ENCODE measurements around the gene HCN2. TPM values are rescaled to one million over a fixed set of nuclear protein-coding genes. Genes with fewer than 3 reads are reported as not detected.
A peak's percentile ranks its signal among the peaks of the same experiment; 100 is the strongest.

HCN2 gene
- total RNA-seq, 1 donor from 2014 or later = 5.5 TPM

DNA sequence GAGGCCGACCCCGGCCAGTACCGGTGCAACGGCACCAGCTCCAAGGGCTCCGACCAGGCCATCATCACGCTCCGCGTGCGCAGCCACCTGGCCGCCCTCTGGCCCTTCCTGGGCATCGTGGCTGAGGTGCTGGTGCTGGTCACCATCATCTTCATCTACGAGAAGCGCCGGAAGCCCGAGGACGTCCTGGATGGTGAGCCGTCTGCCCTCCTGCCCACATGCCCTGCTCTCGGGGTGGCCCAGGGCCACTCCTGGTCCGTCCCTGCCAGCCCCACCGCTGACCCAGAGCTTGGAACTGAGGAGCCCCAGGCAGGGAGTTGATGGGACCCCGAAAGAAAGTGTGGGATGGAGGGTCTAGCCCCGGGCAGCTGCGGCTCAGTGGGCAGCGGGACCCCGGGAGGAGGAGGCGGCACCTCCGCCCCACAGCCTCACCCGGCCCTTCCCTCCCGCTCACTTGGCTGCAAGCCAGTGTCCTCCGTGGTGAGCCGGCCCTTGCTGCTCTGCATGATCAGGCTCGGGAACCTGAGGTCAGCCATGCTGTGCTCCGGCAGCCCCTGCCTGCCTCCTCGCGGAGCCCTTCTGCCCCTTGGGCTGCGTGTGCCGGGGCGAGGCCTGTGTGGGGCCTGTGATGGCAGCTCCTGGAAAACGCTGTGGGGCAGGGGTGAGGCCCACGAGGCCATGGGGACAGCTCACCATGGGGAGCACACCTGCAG, 8.1 kb upstream of the HCN2 start:
- Histone ChIP-seq H4K20me1 (ENCODE audit: insufficient read depth, low read length) (peaks cover 88% of the 10 kb centered on the region), H3K9me3 (ENCODE audit: insufficient read depth, low read depth, low read length) (no peaks in the 10 kb centered on the region), H3K27me3 (ENCODE audit: insufficient read depth, low read length) (no peaks in the 10 kb centered on the region), H3K4me3 (ENCODE audit: insufficient read depth, low read depth, low read length) (no peak overlapping the region), H3K4me2 (ENCODE audit: low read length) (no peak overlapping the region), H3K79me2 (ENCODE audit: insufficient read depth, low read length) (peaks cover 50% of the 10 kb centered on the region), H3K4me1 (ENCODE audit: insufficient read depth, low read length) (peaks cover 23% of the 10 kb centered on the region), H2AFZ (ENCODE audit: low read depth, low read length) (no peak overlapping the region), H3K27ac (ENCODE audit: low read depth, low read length) (no peak overlapping the region), H3K36me3 (ENCODE audit: insufficient read depth, low read length) (peaks cover 5% of the 10 kb centered on the region), H3K9ac (ENCODE audit: low read length) (no peak overlapping the region)
- Mint-ChIP-seq H3K27me3 (ENCODE audit: low read depth, unreplicated experiment) (no peaks in the 10 kb centered on the region), H3K4me3 (ENCODE audit: unreplicated experiment) (no peak overlapping the region), H3K36me3 (ENCODE audit: low read depth, unreplicated experiment) (peaks cover 8% of the 10 kb centered on the region), H3K27ac (ENCODE audit: unreplicated experiment) (no peak overlapping the region), H3K4me1 (ENCODE audit: low read depth, unreplicated experiment) (peaks cover 22% of the 10 kb centered on the region), H3K9me3 (ENCODE audit: unreplicated experiment) (no peaks in the 10 kb centered on the region)
- TF ChIP-seq EZH2 (IDR thresholded peaks at IDR 0.05; ENCODE audit: insufficient read depth, low read length) = no peak
- TF ChIP-seq, protein P1, sequence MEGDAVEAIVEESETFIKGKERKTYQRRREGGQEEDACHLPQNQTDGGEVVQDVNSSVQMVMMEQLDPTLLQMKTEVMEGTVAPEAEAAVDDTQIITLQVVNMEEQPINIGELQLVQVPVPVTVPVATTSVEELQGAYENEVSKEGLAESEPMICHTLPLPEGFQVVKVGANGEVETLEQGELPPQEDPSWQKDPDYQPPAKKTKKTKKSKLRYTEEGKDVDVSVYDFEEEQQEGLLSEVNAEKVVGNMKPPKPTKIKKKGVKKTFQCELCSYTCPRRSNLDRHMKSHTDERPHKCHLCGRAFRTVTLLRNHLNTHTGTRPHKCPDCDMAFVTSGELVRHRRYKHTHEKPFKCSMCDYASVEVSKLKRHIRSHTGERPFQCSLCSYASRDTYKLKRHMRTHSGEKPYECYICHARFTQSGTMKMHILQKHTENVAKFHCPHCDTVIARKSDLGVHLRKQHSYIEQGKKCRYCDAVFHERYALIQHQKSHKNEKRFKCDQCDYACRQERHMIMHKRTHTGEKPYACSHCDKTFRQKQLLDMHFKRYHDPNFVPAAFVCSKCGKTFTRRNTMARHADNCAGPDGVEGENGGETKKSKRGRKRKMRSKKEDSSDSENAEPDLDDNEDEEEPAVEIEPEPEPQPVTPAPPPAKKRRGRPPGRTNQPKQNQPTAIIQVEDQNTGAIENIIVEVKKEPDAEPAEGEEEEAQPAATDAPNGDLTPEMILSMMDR (IDR thresholded peaks at IDR 0.05; ENCODE audit: insufficient read depth, low read depth, low read length) = no peak
- DNase-seq (ENCODE audit: low read depth) (no peak), FAIRE-seq (no peak)

DNA sequence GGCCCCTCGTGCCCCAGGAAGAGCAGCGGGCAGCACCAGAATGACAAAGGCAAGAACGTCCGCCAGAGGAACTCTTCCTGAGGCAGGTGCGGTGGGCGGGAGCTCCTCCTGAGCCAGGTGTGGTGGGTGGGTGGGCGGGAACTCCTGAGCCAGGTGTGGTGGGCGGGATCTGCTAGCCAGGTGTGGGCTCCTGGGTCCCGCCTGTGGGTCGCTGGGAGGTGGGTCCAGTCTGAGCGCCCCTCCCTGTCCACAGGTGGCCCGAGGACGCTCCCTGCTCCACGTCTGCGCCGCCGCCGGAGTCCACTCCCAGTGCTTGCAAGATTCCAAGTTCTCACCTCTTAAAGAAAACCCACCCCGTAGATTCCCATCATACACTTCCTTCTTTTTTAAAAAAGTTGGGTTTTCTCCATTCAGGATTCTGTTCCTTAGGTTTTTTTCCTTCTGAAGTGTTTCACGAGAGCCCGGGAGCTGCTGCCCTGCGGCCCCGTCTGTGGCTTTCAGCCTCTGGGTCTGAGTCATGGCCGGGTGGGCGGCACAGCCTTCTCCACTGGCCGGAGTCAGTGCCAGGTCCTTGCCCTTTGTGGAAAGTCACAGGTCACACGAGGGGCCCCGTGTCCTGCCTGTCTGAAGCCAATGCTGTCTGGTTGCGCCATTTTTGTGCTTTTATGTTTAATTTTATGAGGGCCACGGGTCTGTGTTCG, 7.0 kb upstream of the HCN2 start:
- H3K79me2 ChIP-seq (ENCODE audit: insufficient read depth, low read length) = peaks cover 39% of the 10 kb centered on the region
- DNase-seq (ENCODE audit: low read depth) (no peak), FAIRE-seq (no peak)
- H2AFZ ChIP-seq (ENCODE audit: low read depth, low read length) = no peak overlapping the region
- H3K9ac ChIP-seq (ENCODE audit: low read length) = no peak overlapping the region
- peaks cover 21% of the 10 kb centered on the region for H3K4me1 ChIP-seq (ENCODE audit: insufficient read depth, low read length)
- peak overlapping the region; percentile 20 for H3K4me2 ChIP-seq (ENCODE audit: low read length)
- no peak overlapping the region for H3K4me3 ChIP-seq (ENCODE audit: insufficient read depth, low read depth, low read length)
- Mint-ChIP-seq H3K36me3 (ENCODE audit: low read depth, unreplicated experiment) (peaks cover 8% of the 10 kb centered on the region), H3K4me3 (ENCODE audit: unreplicated experiment) (peak overlapping the region; percentile 50), H3K4me1 (ENCODE audit: low read depth, unreplicated experiment) (peaks cover 21% of the 10 kb centered on the region), H3K9me3 (ENCODE audit: unreplicated experiment) (no peaks in the 10 kb centered on the region), H3K27ac (ENCODE audit: unreplicated experiment) (peak overlapping the region; percentile 62), H3K27me3 (ENCODE audit: low read depth, unreplicated experiment) (no peaks in the 10 kb centered on the region)
- no peak overlapping the region for H3K27ac ChIP-seq (ENCODE audit: low read depth, low read length)
- no peaks in the 10 kb centered on the region for H3K9me3 ChIP-seq (ENCODE audit: insufficient read depth, low read depth, low read length)
- H4K20me1 ChIP-seq (ENCODE audit: insufficient read depth, low read length) = peaks cover 78% of the 10 kb centered on the region
- TF ChIP-seq EZH2 (IDR thresholded peaks at IDR 0.05; ENCODE audit: insufficient read depth, low read length) = no peak
- TF ChIP-seq, protein P1 (IDR thresholded peaks at IDR 0.05; ENCODE audit: insufficient read depth, low read depth, low read length) = no peak
- peaks cover 5% of the 10 kb centered on the region for H3K36me3 ChIP-seq (ENCODE audit: insufficient read depth, low read length)
- no peaks in the 10 kb centered on the region for H3K27me3 ChIP-seq (ENCODE audit: insufficient read depth, low read length)
